ENCODE measurements around the gene CDKL1.
"Not testable (repeated sequence)": the region's sequence is repeated elsewhere in the genome, so short reads cannot be mapped to it uniquely, and the experiment has no call there.

Gene CDKL1

DNA sequence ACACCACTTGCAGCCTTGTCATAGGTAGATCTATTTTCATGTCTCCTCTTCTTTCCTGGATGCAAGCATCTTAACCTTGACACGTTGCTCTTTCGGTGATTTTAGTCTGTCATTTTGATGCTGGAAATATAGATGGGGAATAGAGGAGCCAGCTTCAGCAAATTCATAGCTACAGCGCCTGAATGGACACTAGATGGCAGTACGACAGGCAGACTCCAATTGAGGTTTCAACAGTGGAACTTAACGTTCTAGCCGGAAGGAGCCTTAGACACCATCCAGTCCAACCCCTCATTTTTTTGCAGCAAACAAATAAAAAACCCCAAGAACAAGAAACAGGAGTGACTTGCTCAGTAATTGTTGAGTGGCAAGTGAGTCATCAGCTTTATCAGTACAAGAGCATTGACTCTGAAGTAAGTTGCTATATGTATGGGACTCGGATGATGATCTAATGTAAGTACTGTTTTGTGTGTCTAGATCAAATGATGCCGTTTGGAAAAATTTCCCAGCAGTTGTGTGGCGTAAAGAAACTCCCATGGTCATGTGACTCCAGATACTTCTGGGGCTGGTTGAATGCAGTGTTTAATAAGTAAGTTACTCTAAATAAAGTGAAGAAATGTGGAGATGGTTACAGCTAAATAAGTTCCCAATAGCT lies 75.5 kb downstream of the CDKL1 start:
- DNase-seq: peak; percentile 77

DNA sequence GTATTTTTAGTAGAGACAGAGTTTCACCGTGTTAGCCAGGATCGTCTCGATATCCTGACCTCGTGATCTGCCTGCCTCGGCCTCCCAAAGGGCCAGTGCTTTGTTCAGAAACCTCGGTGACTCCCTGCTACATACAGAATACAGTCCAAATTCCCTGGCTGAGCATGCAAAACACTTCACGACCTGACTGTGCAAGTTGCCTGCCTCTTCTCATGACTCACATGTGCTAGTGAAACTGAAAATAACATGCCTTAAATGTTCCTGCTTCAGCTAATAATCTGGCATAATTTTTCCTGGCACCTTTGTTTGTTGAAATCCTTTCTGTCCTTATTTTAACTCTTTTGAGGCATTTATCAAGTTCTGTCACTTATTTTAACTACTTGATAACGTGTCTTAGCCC lies 76.4 kb downstream of the CDKL1 start:
- no peak for DNase-seq

DNA sequence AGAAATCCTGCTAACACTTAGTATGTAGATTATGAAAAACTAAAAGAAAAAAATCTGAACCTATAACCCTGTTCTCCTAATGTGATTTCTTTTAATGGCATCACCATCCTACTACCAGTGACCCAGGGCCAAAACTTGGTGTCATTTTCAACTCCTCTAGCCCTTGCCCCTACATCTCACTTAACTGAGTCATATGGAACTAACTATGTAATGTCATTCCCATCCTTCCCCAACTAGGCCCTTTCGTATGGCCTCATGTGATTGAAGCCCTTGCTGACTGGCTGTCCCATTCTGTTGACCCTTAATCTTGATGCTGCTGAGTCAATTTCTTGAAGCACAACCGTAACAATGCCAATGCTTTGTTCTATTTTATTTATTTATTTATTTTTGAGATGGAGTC lies 77.0 kb downstream of the CDKL1 start:
- no peak for DNase-seq

GRCh38 chr14:50319293-50319692 lies 77.4 kb downstream of the CDKL1 start:
- no peak for DNase-seq

DNA sequence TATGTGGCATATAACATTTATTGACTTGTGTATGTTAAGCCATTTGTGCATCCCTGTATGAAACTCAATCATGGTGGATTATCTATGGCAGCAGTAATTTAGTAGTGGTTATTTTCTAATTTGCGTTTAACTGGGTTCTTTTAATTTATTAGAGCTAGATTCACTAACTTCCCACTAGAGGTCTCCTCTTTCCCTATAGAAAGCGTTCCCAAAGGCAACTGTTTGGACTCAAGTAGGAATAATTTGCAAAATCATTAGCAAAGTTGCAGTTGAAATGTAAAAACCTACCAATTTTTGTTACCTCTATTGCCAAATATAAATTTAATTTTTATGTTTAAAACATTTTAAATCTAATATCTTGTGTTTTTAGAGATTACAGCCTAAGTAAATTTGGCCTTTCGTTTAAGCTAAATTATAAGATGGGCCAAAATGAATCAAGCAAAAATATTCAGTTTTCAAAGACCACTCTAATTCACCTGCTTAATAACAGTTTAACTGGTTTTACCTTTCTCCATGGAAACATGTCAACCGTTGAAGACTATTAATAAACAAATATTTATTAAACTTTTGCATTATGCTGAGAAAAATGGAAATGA lies 78.6 kb downstream of the CDKL1 start:
- DNase-seq: no peak

DNA sequence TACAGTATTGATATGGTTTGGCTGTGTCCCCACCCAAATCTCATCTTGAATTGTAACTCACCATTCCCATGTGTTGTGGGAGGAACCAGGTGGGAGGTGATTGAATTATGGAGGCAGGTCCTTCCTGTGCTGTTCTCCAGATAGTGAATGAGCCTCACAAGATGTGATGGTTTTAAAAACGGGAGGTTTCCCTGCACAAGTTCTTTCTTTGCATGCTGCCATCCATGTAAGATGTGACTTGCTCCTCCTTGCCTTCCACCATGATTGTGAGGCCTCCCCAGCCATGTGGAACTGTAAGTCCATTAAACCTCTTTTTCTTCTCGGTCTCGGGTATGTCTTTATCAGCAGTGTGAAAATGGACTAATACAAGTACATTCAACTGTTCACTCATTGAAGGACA lies 82.6 kb downstream of the CDKL1 start:
- DNase-seq: not testable (repeated sequence)

DNA sequence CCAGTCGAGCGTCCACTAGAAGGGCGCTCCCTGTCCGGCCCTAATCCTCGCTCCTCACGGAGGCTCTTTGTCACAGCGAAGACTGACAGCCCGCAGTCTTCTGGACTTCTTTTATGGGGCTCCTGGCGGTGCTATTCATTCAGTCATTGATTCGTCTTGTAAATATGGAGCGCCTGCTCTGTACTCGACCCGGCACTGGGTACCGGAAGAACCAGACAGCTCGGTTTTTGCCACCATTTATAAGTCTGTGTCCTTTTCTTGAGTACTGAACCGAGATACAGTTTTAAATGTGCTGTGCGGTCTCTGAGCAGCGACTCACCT lies 84.0 kb downstream of the CDKL1 start:
- no peak for DNase-seq

GRCh38 chr14:50311972-50312733 lies 84.5 kb downstream of the CDKL1 start, which contains the start of the genes DMAC2L and L2HGDH:
Gene DMAC2L (plus strand): TSS chr14:50312324. CDS start chr14:50321488, 9,164 bp downstream.
Gene L2HGDH (minus strand): TSS chr14:50312229. CDS start chr14:50312150, 79 bp downstream.
- peak; percentile 90 for DNase-seq

GRCh38 chr14:50311337-50311971 lies 85.2 kb downstream of the CDKL1 start:
- DNase-seq: no peak

DNA sequence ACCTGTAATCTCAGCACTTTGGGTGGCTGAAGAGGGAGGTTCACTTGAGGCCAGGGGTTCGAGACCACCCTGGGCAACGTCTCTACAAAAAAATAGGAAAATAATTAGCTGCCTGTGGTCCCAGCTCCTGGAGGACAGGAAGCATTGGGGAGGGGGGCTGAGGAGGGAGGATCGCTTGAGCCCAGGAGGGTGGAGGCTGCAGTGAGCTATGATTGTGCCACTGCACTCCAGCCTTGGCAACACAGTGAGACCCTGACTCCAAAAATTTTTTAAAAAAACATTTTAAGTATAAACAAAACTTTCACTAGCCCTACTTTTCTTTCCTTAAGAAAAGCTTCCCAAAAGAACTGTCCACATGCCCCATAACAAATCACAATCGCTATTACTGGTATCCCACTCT lies 86.2 kb downstream of the CDKL1 start:
- DNase-seq: no peak

DNA sequence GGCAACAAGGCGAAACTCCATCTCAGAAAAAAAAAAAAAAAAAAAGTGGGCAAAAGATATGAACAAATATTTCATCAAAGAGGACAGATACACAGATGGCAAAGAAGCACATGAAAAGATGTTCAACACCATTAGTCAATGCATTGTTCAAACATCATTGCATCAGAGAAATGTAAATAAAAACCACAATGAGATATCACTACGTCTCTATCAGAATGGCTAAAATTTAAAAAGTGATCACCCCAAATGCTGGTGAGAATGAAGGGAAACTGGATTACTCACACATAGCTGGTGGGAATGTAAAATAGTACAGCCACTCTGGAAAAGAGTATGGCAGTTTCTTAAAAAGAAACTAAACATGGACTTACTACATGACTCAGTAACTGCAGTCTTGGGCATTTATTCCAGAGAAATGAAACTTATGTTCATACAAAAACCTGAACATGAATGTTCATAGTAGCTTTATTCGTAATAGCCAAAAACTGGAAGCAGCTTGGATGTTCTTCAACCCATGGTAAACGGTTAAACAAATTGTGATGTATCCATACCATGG lies 88.2 kb downstream of the CDKL1 start:
- no peak for DNase-seq

GRCh38 chr14:50303744-50304471 lies 92.8 kb downstream of the CDKL1 start:
- DNase-seq: no peak

DNA sequence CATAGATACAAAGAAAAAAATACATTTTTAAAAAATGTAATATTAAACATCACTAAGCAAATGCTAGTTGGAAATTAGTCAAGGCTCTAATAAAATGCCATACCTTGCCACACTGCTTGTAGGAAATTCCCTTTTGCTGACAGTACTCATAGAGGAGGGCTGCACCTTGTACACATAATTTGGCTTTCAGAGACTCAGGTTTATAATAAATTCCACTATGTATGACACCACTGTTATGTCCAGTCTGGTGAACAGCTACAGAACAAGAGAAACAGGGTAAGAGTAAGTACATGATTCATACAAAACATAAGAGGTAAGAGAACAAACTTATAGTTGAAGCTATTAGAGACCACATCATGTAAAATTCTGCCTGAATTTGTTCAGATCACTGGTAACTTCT lies 94.8 kb downstream of the CDKL1 start:
- DNase-seq: no peak

GRCh38 chr14:50299585-50299984 lies 97.1 kb downstream of the CDKL1 start:
- DNase-seq: no peak

- DNase-seq: no peak
Measured at GRCh38 chr14:50290306-50290705, 106.4 kb downstream of the CDKL1 start.

DNA sequence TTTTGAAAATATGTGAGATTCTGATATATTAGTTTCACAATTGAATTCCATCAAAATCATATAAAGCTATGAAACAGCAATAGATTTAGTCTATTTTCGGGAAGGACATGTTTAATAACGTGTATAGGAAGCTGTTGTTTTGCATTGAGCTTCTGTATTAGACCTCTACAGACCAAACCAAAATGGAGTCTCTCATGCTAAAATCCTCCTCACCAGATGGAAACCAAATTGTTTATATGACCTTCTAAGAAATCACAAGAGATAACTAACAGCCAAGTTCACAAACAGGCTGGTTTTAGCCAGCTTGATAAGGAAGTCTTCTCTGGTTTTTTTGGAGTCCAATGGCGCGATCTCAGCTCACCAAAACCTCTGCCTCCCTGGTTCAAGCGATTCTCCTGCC lies 108.5 kb downstream of the CDKL1 start:
- DNase-seq: no peak

DNA sequence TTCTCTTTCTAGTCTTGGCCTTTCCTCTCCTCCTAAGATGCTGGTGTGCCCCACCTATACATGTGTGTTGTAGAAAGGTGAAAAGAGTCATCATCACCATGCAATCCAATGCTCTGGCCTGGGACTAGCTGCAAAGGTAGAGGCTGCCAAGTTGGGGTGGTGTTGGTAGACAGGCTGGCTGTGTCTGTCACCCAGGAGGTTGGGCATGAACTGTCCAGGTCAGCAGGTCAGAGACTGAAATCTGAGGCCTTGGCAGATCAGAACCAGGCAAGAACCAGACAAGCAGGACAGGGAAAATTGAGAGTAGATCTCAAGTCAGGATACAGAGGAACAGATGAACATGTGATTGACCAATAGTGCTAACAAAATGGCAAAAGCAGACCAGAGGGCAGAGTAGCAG lies 110.8 kb downstream of the CDKL1 start:
- DNase-seq: no peak
